ENCODE data around the gene CCDC88B.

- TF ChIP-seq CTCF (IDR thresholded peaks at IDR 0.05), result no peak
- TF ChIP-seq POLR2AphosphoS5 (IDR thresholded peaks at IDR 0.05), result no peak
These were observed 33.6 kb downstream of the CCDC88B start for GRCh38 chr11:64373598-64373974.

Measured in esophagus muscularis mucosa (tissue), 3 donors.